ENCODE data around the gene ZNF532.

ZNF532 gene

GRCh38 chr18:58979615-58980014, 114.9 kb downstream of the ZNF532 start:
- Mint-ChIP-seq H3K4me3 (no peak overlapping the region), H3K27me3 (no peaks in the 10 kb centered on the region), H3K36me3 (peaks cover 64% of the 10 kb centered on the region), H3K4me1 (peaks cover 32% of the 10 kb centered on the region), H3K27ac (peak overlapping the region; percentile 64), H3K9me3 (no peaks in the 10 kb centered on the region)
- no peak for ATAC-seq

GRCh38 chr18:58980991-58981390, 116.3 kb downstream of the ZNF532 start:
- Mint-ChIP-seq H3K27ac (peak overlapping the region; percentile 64), H3K4me1 (peaks cover 21% of the 10 kb centered on the region), H3K4me3 (no peak overlapping the region), H3K36me3 (peaks cover 55% of the 10 kb centered on the region), H3K9me3 (no peaks in the 10 kb centered on the region), H3K27me3 (no peaks in the 10 kb centered on the region)
- ATAC-seq: peak; percentile 64

- ATAC-seq: no peak
- Mint-ChIP-seq H3K27ac (peak overlapping the region; percentile 38), H3K9me3 (peaks cover 4% of the 10 kb centered on the region)
These were observed 118.8 kb downstream of the ZNF532 start for GRCh38 chr18:58983260-58984155.

GRCh38 chr18:58988600-58988999, 123.9 kb downstream of the ZNF532 start:
- H3K4me1 Mint-ChIP-seq: peaks cover 44% of the 10 kb centered on the region
- H3K27ac Mint-ChIP-seq: peak overlapping the region; percentile 83
- no peak overlapping the region for H3K4me3 Mint-ChIP-seq
- H3K9me3 Mint-ChIP-seq: peaks cover 16% of the 10 kb centered on the region
- ATAC-seq: no peak
- no peaks in the 10 kb centered on the region for H3K27me3 Mint-ChIP-seq
- H3K36me3 Mint-ChIP-seq: peaks cover 42% of the 10 kb centered on the region

More at GRCh38 chr18:58983260-58984155, 118.8 kb downstream of the ZNF532 start:
- Mint-ChIP-seq H3K36me3 (peaks cover 70% of the 10 kb centered on the region), H3K27me3 (no peaks in the 10 kb centered on the region), H3K4me3 (no peak overlapping the region), H3K4me1 (peaks cover 27% of the 10 kb centered on the region)

GRCh38 chr18:58989184-58989759, 124.6 kb downstream of the ZNF532 start:
- H3K27ac Mint-ChIP-seq: peak overlapping the region; percentile 83
- peaks cover 16% of the 10 kb centered on the region for H3K9me3 Mint-ChIP-seq
- H3K36me3 Mint-ChIP-seq: peaks cover 35% of the 10 kb centered on the region
- peaks cover 47% of the 10 kb centered on the region for H3K4me1 Mint-ChIP-seq
- H3K27me3 Mint-ChIP-seq: no peaks in the 10 kb centered on the region
- no peak for ATAC-seq
- H3K4me3 Mint-ChIP-seq: no peak overlapping the region

GRCh38 chr18:58990720-58991119, 126.0 kb downstream of the ZNF532 start:
- Mint-ChIP-seq H3K9me3 (peaks cover 20% of the 10 kb centered on the region), H3K4me1 (peaks cover 52% of the 10 kb centered on the region), H3K4me3 (no peak overlapping the region), H3K36me3 (peaks cover 35% of the 10 kb centered on the region), H3K27me3 (no peaks in the 10 kb centered on the region), H3K27ac (peak overlapping the region; percentile 83)
- peak; percentile 40 for ATAC-seq

- Mint-ChIP-seq H3K27ac (peak overlapping the region; percentile 83), H3K4me1 (peaks cover 53% of the 10 kb centered on the region), H3K4me3 (peak overlapping the region; percentile 8), H3K9me3 (peaks cover 20% of the 10 kb centered on the region), H3K36me3 (peaks cover 33% of the 10 kb centered on the region), H3K27me3 (no peaks in the 10 kb centered on the region)
- ATAC-seq: peak; percentile 93
These were observed 126.6 kb downstream of the ZNF532 start for GRCh38 chr18:58991167-58991798.

GRCh38 chr18:58992301-58993231, 127.9 kb downstream of the ZNF532 start:
- Mint-ChIP-seq H3K27me3 (no peaks in the 10 kb centered on the region), H3K4me3 (peak overlapping the region; percentile 7), H3K27ac (peak overlapping the region; percentile 83), H3K9me3 (peaks cover 16% of the 10 kb centered on the region), H3K4me1 (peaks cover 47% of the 10 kb centered on the region), H3K36me3 (peaks cover 21% of the 10 kb centered on the region)
- ATAC-seq: no peak

GRCh38 chr18:58993260-58993659, 128.6 kb downstream of the ZNF532 start:
- Mint-ChIP-seq H3K27ac (peak overlapping the region; percentile 83), H3K4me3 (no peak overlapping the region), H3K27me3 (no peaks in the 10 kb centered on the region), H3K4me1 (peaks cover 48% of the 10 kb centered on the region), H3K36me3 (peaks cover 19% of the 10 kb centered on the region), H3K9me3 (peaks cover 16% of the 10 kb centered on the region)
- no peak for ATAC-seq

GRCh38 chr18:58995663-58996062, 131.0 kb downstream of the ZNF532 start:
- Mint-ChIP-seq H3K4me1 (peaks cover 51% of the 10 kb centered on the region), H3K4me3 (no peak overlapping the region), H3K27ac (peak overlapping the region; percentile 76), H3K9me3 (peaks cover 9% of the 10 kb centered on the region), H3K27me3 (no peaks in the 10 kb centered on the region), H3K36me3 (peaks cover 7% of the 10 kb centered on the region)
- no peak for ATAC-seq

GRCh38 chr18:58996131-58996641, 131.5 kb downstream of the ZNF532 start:
- H3K36me3 Mint-ChIP-seq: peaks cover 7% of the 10 kb centered on the region
- H3K4me1 Mint-ChIP-seq: peaks cover 46% of the 10 kb centered on the region
- no peak overlapping the region for H3K27ac Mint-ChIP-seq
- H3K4me3 Mint-ChIP-seq: no peak overlapping the region
- no peak for ATAC-seq
- no peaks in the 10 kb centered on the region for H3K27me3 Mint-ChIP-seq
- peaks cover 9% of the 10 kb centered on the region for H3K9me3 Mint-ChIP-seq

GRCh38 chr18:58996696-58997095, 132.0 kb downstream of the ZNF532 start:
- no peak overlapping the region for H3K4me3 Mint-ChIP-seq
- no peak for ATAC-seq
- H3K4me1 Mint-ChIP-seq: peaks cover 41% of the 10 kb centered on the region
- no peaks in the 10 kb centered on the region for H3K27me3 Mint-ChIP-seq
- peaks cover 9% of the 10 kb centered on the region for H3K9me3 Mint-ChIP-seq
- H3K36me3 Mint-ChIP-seq: peaks cover 7% of the 10 kb centered on the region
- no peak overlapping the region for H3K27ac Mint-ChIP-seq

GRCh38 chr18:58997811-58998337, 133.2 kb downstream of the ZNF532 start:
- Mint-ChIP-seq H3K4me1 (peaks cover 29% of the 10 kb centered on the region), H3K27ac (no peak overlapping the region), H3K9me3 (peaks cover 4% of the 10 kb centered on the region), H3K27me3 (no peaks in the 10 kb centered on the region), H3K36me3 (no peaks in the 10 kb centered on the region), H3K4me3 (no peak overlapping the region)
- no peak for ATAC-seq
